Measurements from ENCODE around the gene DNAI7.

Gene DNAI7

GRCh38 chr12:25190793-25191192 lies 4.2 kb downstream of the DNAI7 start:
- Histone ChIP-seq H3K36me3 (ENCODE audit: control insufficient read depth, insufficient read depth, low read length) (no peaks in the 10 kb centered on the region), H3K27me3 (replicated peaks; ENCODE audit: control insufficient read depth, insufficient read depth, low read length) (no peaks in the 10 kb centered on the region), H3K4me3 (replicated peaks; ENCODE audit: low read depth, low read length) (no peak overlapping the region)
- no peak for DNase-seq (ENCODE audit: extremely low read depth, insufficient read length)
- no peak for TF ChIP-seq CTCF (IDR thresholded peaks at IDR 0.05; ENCODE audit: insufficient read depth, low read length, poor library complexity, severe bottlenecking)

- DNase-seq (ENCODE audit: extremely low read depth, insufficient read length): no peak
- Histone ChIP-seq H3K27me3 (replicated peaks; ENCODE audit: control insufficient read depth, insufficient read depth, low read length) (no peaks in the 10 kb centered on the region), H3K4me3 (replicated peaks; ENCODE audit: low read depth, low read length) (no peak overlapping the region), H3K36me3 (ENCODE audit: control insufficient read depth, insufficient read depth, low read length) (no peaks in the 10 kb centered on the region)
- TF ChIP-seq CTCF (IDR thresholded peaks at IDR 0.05; ENCODE audit: insufficient read depth, low read length, poor library complexity, severe bottlenecking): no peak
These were observed 5.3 kb downstream of the DNAI7 start for GRCh38 chr12:25189656-25190055.

- DNase-seq (ENCODE audit: extremely low read depth, insufficient read length): no peak
- Histone ChIP-seq H3K36me3 (ENCODE audit: control insufficient read depth, insufficient read depth, low read length) (no peaks in the 10 kb centered on the region), H3K4me3 (replicated peaks; ENCODE audit: low read depth, low read length) (no peak overlapping the region), H3K27me3 (replicated peaks; ENCODE audit: control insufficient read depth, insufficient read depth, low read length) (no peaks in the 10 kb centered on the region)
- no peak for TF ChIP-seq CTCF (IDR thresholded peaks at IDR 0.05; ENCODE audit: insufficient read depth, low read length, poor library complexity, severe bottlenecking)
These were observed 7.2 kb downstream of the DNAI7 start for GRCh38 chr12:25187781-25188180.

- no peak for TF ChIP-seq CTCF (IDR thresholded peaks at IDR 0.05; ENCODE audit: insufficient read depth, low read length, poor library complexity, severe bottlenecking)
- Histone ChIP-seq H3K36me3 (ENCODE audit: control insufficient read depth, insufficient read depth, low read length) (no peaks in the 10 kb centered on the region), H3K4me3 (replicated peaks; ENCODE audit: low read depth, low read length) (peak overlapping the region; percentile 29; the same call in 1 of the 2 replicates), H3K27me3 (replicated peaks; ENCODE audit: control insufficient read depth, insufficient read depth, low read length) (no peaks in the 10 kb centered on the region)
- DNase-seq (ENCODE audit: extremely low read depth, insufficient read length): no peak
These were observed 8.1 kb downstream of the DNAI7 start for GRCh38 chr12:25186788-25187402.

GRCh38 chr12:25186038-25186787 lies 8.7 kb downstream of the DNAI7 start:
- TF ChIP-seq CTCF (IDR thresholded peaks at IDR 0.05; ENCODE audit: insufficient read depth, low read length, poor library complexity, severe bottlenecking): no peak
- Histone ChIP-seq H3K27me3 (replicated peaks; ENCODE audit: control insufficient read depth, insufficient read depth, low read length) (no peaks in the 10 kb centered on the region), H3K36me3 (ENCODE audit: control insufficient read depth, insufficient read depth, low read length) (no peaks in the 10 kb centered on the region), H3K4me3 (replicated peaks; ENCODE audit: low read depth, low read length) (no peak overlapping the region)
- peak; percentile 26 for DNase-seq (ENCODE audit: extremely low read depth, insufficient read length)

Data from GM06990 (cell line).